Measurements from ENCODE around the gene EIF3F. TPM values are rescaled to one million over a fixed set of nuclear protein-coding genes. Genes with fewer than 3 reads are reported as not detected.
A peak's percentile ranks its signal among the peaks of the same experiment; 100 is the strongest.

Gene EIF3F
- total and polyA plus RNA-seq, 2 of the 4 experiments (the other 2 are of a cell fraction), result 279 to 306 TPM

DNA sequence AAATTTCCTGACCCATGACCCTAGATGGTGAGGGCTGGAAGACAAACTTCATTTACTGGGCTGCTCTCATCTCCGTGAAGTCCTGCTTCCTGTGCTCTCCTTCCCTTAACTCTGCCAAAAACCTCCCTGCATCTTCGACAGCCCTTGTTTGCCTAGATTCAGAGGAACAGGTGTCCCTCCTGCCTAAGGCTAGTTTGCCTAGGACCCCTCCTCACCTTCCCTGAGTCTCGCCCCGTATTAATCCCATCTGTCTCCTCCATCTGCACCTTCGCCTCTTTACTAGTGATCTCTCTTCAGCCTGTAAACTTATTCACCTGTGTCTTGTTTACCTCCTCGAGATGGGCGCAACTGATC, 33.1 kb downstream of the EIF3F start:
- Histone ChIP-seq H3K36me3 (ENCODE audit: control insufficient read depth, insufficient read depth, low read length) (no peaks in the 10 kb centered on the region), H3K18ac (ENCODE audit: low read depth, low read length) (peak overlapping the region; percentile 52; the same call in 1 of the 2 replicates), H3K79me1 (ENCODE audit: low read depth in 1 of 2, low read length in 2 of 2) (peaks cover 0 to under 1% of the 10 kb centered on the region in 2 experiments; a peak in 1 of 4 replicates), H3K27me3 (ENCODE audit: control insufficient read depth, insufficient read depth, low read length) (no peaks in the 10 kb centered on the region), H2AK9ac (replicated peaks; ENCODE audit: low read depth, low read length, poor library complexity) (peak overlapping the region; percentile 6), H2AK5ac (ENCODE audit: low read depth, low read length) (no peak overlapping the region), H3K9me1 (ENCODE audit: insufficient read depth, low read length) (peaks cover 24% of the 10 kb centered on the region), H3K27ac (ENCODE audit: insufficient read depth, low read length) (no peak overlapping the region), H3K14ac (replicated peaks; ENCODE audit: low read depth, low read length) (no peak overlapping the region), H3K4me1 (ENCODE audit: control insufficient read depth, insufficient read depth, low read length) (peaks cover 18% of the 10 kb centered on the region), H2BK5ac (ENCODE audit: low read depth, low read length, poor library complexity, severe bottlenecking) (no peak overlapping the region), H4K91ac (ENCODE audit: insufficient read depth, low read depth, low read length) (peak overlapping the region; percentile 37; the same call in 1 of the 2 replicates), H3K56ac (ENCODE audit: extremely low read depth, insufficient read depth, low read length) (no peak overlapping the region), H4K5ac (ENCODE audit: low read depth, low read length) (no peak overlapping the region), H4K20me1 (ENCODE audit: insufficient read depth, low read length) (peaks cover 6% of the 10 kb centered on the region; the same call in 1 of the 2 replicates), H2BK15ac (ENCODE audit: low read depth, low read length) (no peak overlapping the region), H3K4me2 (ENCODE audit: low read depth, low read length) (peak overlapping the region; percentile 94), H3K9me3 (ENCODE audit: control insufficient read depth, insufficient read depth, low read length) (no peaks in the 10 kb centered on the region), H4K8ac (ENCODE audit: low read depth in 2 of 2, low read length in 2 of 2) (no peak overlapping the region), H3K9ac (ENCODE audit: low read depth, low read length) (peak overlapping the region; percentile 20; the same call in 1 of the 2 replicates), H3K23ac (ENCODE audit: low read depth, low read length) (peak overlapping the region; percentile 64), H3K4ac (ENCODE audit: low read depth, low read length) (peak overlapping the region; percentile 13), H2BK120ac (ENCODE audit: low read depth, low read length) (no peak overlapping the region), H3K4me3 (ENCODE audit: insufficient read depth, low read depth, low read length) (peak overlapping the region; percentile 58), H2BK20ac (ENCODE audit: low read depth, low read length) (no peak overlapping the region), H2AFZ (replicated peaks; ENCODE audit: low read length, poor library complexity) (peak overlapping the region; percentile 74)
- BruUV-seq (replicated peaks), result no TSS peak
- POLR2A ChIA-PET (ENCODE audit: unreplicated experiment), result no interaction called here
- CTCF ChIA-PET, result interaction anchor here (1.6 kb wide), 1 partner anchor 13 kb away, joined by 6 read pairs; no protein-coding TSS in a partner anchor
- no peak for ATAC-seq (ENCODE audit: low read depth)
- in situ Hi-C loops (cut with MboI; ENCODE audit: low sequenced_read_pairs) (no loop called here), dilution Hi-C loops (cut with HindIII; ENCODE audit: low sequenced_read_pairs, unreplicated experiment) (no loop called here), intact Hi-C loops (cut with micrococcal nuclease) (no loop called here)
- WGBS, 2 experiments (ENCODE audit: extremely low coverage in 2 of 2, insufficient read length in 1 of 2), result 30% methylated on average over 4 of the region's 7 CpGs; no CpG with 5 or more reads in 1 of the 2 experiments
- TF ChIP-seq POLR2A (IDR thresholded peaks at IDR 0.05; ENCODE audit: low read depth, low read length), result no peak
- TF ChIP-seq NFE2L2 (IDR thresholded peaks at IDR 0.05; ENCODE audit: low read depth, low read length), result no peak
- no peak for TF ChIP-seq BHLHE40 (IDR thresholded peaks at IDR 0.05; ENCODE audit: low read depth, low read length)
- no peak for TF ChIP-seq MAZ (IDR thresholded peaks at IDR 0.05; ENCODE audit: borderline replicate concordance, low read depth, low read length)
- no peak for TF ChIP-seq SMC3 (IDR thresholded peaks at IDR 0.05; ENCODE audit: low read depth, low read length)
- no peak for DNase-seq
